Smooth muscle cell (in vitro differentiated cells): ENCODE data around the gene YPEL1. TPM values are rescaled to one million over a fixed set of nuclear protein-coding genes. Genes with fewer than 3 reads are reported as not detected.

Experiments
- DNase-seq: peaks from one replicate; lab custom pipeline; 2025; ENCODE audit not compliant: unreplicated experiment; lab: John Stamatoyannopoulos, UW
- H2AFZ ChIP-seq: fragments of 200-600 bp; sonication (generic); 2 replicates; pipeline ENCODE4 v1.6.0; 2016; ENCODE audit warnings: antibody characterized with exemption, low read depth, mild to moderate bottlenecking
- H3F3A ChIP-seq: fragments of 200-600 bp; sonication (generic); 2 replicates; pipeline ENCODE4 v1.6.0; 2017; ENCODE audit warnings: antibody characterized with exemption, low read depth
- H3K27ac ChIP-seq: fragments of 200-600 bp; sonication (generic); 2 replicates; pipeline ENCODE4 v1.5.1; 2016; ENCODE audit warnings: low read depth, mild to moderate bottlenecking
- H3K27me3 ChIP-seq: fragments of 200-600 bp; sonication (generic); 2 replicates; pipeline ENCODE4 v1.6.1; 2016; ENCODE audit warnings: low read depth, mild to moderate bottlenecking
- H3K36me3 ChIP-seq: fragments of 200-600 bp; sonication (generic); 2 replicates; pipeline ENCODE4 v1.5.1; 2016; ENCODE audit warnings: low read depth
- H3K4me1 ChIP-seq: fragments of 200-600 bp; sonication (generic); 2 replicates; pipeline ENCODE4 v1.5.1; 2016; ENCODE audit warnings: low read depth
- H3K4me2 ChIP-seq: fragments of 200-600 bp; sonication (generic); 2 replicates; pipeline ENCODE4 v1.6.0; 2016; ENCODE audit warnings: mild to moderate bottlenecking
- H3K4me3 ChIP-seq: fragments of 200-600 bp; sonication (generic); 2 replicates; pipeline ENCODE4 v1.5.1; 2016; ENCODE audit warnings: mild to moderate bottlenecking
- H3K79me2 ChIP-seq: fragments of 200-600 bp; sonication (generic); 2 replicates; pipeline ENCODE4 v1.6.0; 2016; ENCODE audit warnings: low read depth, mild to moderate bottlenecking
- H3K9ac ChIP-seq: fragments of 200-600 bp; sonication (generic); 2 replicates; pipeline ENCODE4 v1.6.0; 2016; ENCODE audit warnings: low read depth
- H3K9me3 ChIP-seq: fragments of 200-600 bp; sonication (generic); replicated peaks from 2 replicates; pipeline ENCODE4 v1.5.1; 2016; ENCODE audit warnings: low read depth
- H4K20me1 ChIP-seq: fragments of 200-600 bp; sonication (generic); 2 replicates; pipeline ENCODE4 v1.6.0; 2016; ENCODE audit warnings: low read depth
- CTCF ChIP-seq: fragments of 200-600 bp; sonication (generic); IDR thresholded peaks from 2 replicates; pipeline ENCODE4 v1.5.1; 2017; ENCODE audit warnings: borderline replicate concordance, mild to moderate bottlenecking, antibody characterized with exemption; ENCODE audit not compliant: insufficient read depth, poor library complexity, severe bottlenecking
- WGBS: methylation state at CpG from one replicate; pipeline ENCODE4 v1.1.7; 2016; ENCODE audit warnings: low lambda C conversion rate; 5-methylcytosine and 5-hydroxymethylcytosine counted together
- polyA plus RNA-seq: library from polyadenylated mRNA; unstranded; fragments of >200 nt; fragmentation: Nextera tagmentation; extraction: Ambion mirVana; gene quantifications from 2 replicates; pipeline ENCODE4 v1.2.1, GENCODE V29; 2016
- total RNA-seq: library from RNA; depleted of rRNA; stranded (reverse); fragments of >200 nt; gene quantifications from 2 replicates; pipeline ENCODE4 v1.2.3, GENCODE V29; 2014

YPEL1 gene
- total and polyA plus RNA-seq, 2 experiments from 2014 or later = 1.8 to 4.1 TPM

- no peak for DNase-seq
- H3K79me2 ChIP-seq = no peaks in the 10 kb centered on the region
- no peak overlapping the region for H3K4me2 ChIP-seq
- no peak overlapping the region for H3K4me3 ChIP-seq
- H4K20me1 ChIP-seq = no peaks in the 10 kb centered on the region
- no peaks in the 10 kb centered on the region for H3F3A ChIP-seq
- no peaks in the 10 kb centered on the region for H3K36me3 ChIP-seq
- TF ChIP-seq CTCF = no peak
- no peak overlapping the region for H3K9ac ChIP-seq
- H2AFZ ChIP-seq = no peak overlapping the region
- WGBS = 92% methylated on average over 16 of the region's 16 CpGs
- no peaks in the 10 kb centered on the region for H3K27me3 ChIP-seq
- H3K27ac ChIP-seq = no peak overlapping the region
- no peaks in the 10 kb centered on the region for H3K4me1 ChIP-seq
- no peaks in the 10 kb centered on the region for H3K9me3 ChIP-seq
Observed at GRCh38 chr22:21697021-21697771, 38.4 kb downstream of the YPEL1 start.

GRCh38 chr22:21696115-21696514 lies 39.5 kb downstream of the YPEL1 start:
- 95% methylated on average over 6 of the region's 6 CpGs for WGBS
- H3K4me1 ChIP-seq = no peaks in the 10 kb centered on the region
- no peaks in the 10 kb centered on the region for H3K36me3 ChIP-seq
- no peak overlapping the region for H3K4me3 ChIP-seq
- DNase-seq = no peak
- H3K9me3 ChIP-seq = no peaks in the 10 kb centered on the region
- no peak overlapping the region for H3K4me2 ChIP-seq
- no peak for TF ChIP-seq CTCF
- H3K27ac ChIP-seq = no peak overlapping the region
- no peaks in the 10 kb centered on the region for H4K20me1 ChIP-seq
- no peaks in the 10 kb centered on the region for H3F3A ChIP-seq
- H2AFZ ChIP-seq = no peak overlapping the region
- no peak overlapping the region for H3K9ac ChIP-seq
- no peaks in the 10 kb centered on the region for H3K27me3 ChIP-seq
- no peaks in the 10 kb centered on the region for H3K79me2 ChIP-seq

- no peaks in the 10 kb centered on the region for H4K20me1 ChIP-seq
Observed at GRCh38 chr22:21695430-21696085, 40.0 kb downstream of the YPEL1 start.

More at GRCh38 chr22:21695430-21696085, 40.0 kb downstream of the YPEL1 start:
- no peaks in the 10 kb centered on the region for H3K4me1 ChIP-seq
- H3F3A ChIP-seq = no peaks in the 10 kb centered on the region
- 89% methylated on average over 5 of the region's 6 CpGs for WGBS
- no peak overlapping the region for H3K27ac ChIP-seq
- no peaks in the 10 kb centered on the region for H3K27me3 ChIP-seq
- H3K9me3 ChIP-seq = no peaks in the 10 kb centered on the region
- no peak for TF ChIP-seq CTCF
- H3K36me3 ChIP-seq = no peaks in the 10 kb centered on the region
- no peak overlapping the region for H3K9ac ChIP-seq
- H2AFZ ChIP-seq = no peak overlapping the region
- no peak overlapping the region for H3K4me2 ChIP-seq
- no peaks in the 10 kb centered on the region for H3K79me2 ChIP-seq
- no peak overlapping the region for H3K4me3 ChIP-seq
- DNase-seq = no peak
